Measurements from ENCODE around the gene DGKD. TPM values are rescaled to one million over a fixed set of nuclear protein-coding genes. Genes with fewer than 3 reads are reported as not detected.
A peak's percentile ranks its signal among the peaks of the same experiment; 100 is the strongest.

The DGKD gene
- total and polyA plus RNA-seq, 7 experiments from 2014 or later: 25.8 to 252 (median 206) TPM

DNA sequence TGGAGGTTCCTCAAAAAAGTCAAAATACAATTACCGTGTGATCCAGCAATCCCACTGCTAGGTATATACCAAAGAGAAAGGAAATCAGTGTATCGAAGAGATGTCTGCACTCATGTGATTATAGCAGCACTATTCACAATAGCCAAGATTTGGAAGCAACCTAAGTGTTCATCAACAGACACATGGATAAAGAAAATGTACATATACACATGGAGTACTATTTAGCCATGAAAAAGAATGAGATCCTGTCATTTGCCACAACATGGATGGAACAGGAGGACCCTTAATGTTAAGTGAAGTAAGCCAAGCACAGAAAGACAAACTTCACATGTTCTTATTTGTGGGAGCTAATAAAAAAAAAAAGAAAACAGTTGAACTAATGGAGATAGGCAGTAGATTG is 78.7 kb downstream of the DGKD start:
- Mint-ChIP-seq H3K4me3 (no peak overlapping the region), H3K9me3 (no peaks in the 10 kb centered on the region), H3K27me3 (no peaks in the 10 kb centered on the region), H3K36me3 (peaks cover 3 to 60% (median 25%) of the 10 kb centered on the region in 5 donors), H3K27ac (peak overlapping the region in 8 of 9 donors; percentile 57 to 88 (median 69)), H3K4me1 (peaks cover 15 to 66% (median 59%) of the 10 kb centered on the region in 7 donors)
- Histone ChIP-seq H3K27me3 (ENCODE audit: control insufficient read depth in 2 of 2, insufficient read depth in 2 of 2, low read length in 2 of 2) (no peaks in the 10 kb centered on the region), H3K9me3 (ENCODE audit: control insufficient read depth in 2 of 3, low read length in 3 of 3) (no peaks in the 10 kb centered on the region), H3K27ac (ENCODE audit: low read depth, low read length) (no peak overlapping the region), H3K36me3 (ENCODE audit: control insufficient read depth in 2 of 3, insufficient read depth in 3 of 3, low read length in 3 of 3) (peaks cover 8 to 39% (median 22%) of the 10 kb centered on the region in 3 experiments), H3K4me3 (ENCODE audit: low read length) (no peak overlapping the region), H3K4me1 (ENCODE audit: control insufficient read depth in 2 of 2, insufficient read depth in 2 of 2, low read length in 2 of 2) (peaks cover 0 to 30% of the 10 kb centered on the region in 2 donors)
- DNase-seq (no peak), ATAC-seq (no peak)
- CTCF ChIA-PET: interaction anchor here (1.8 to 18.1 kb wide), 4 partner anchors 10 to 29 kb away, joined by 6 to 379 read pairs (median 8); no protein-coding TSS in a partner anchor
- intact Hi-C loops (cut with micrococcal nuclease): no loop called here
- POLR2A ChIA-PET: interaction anchor here (1.3 to 12.9 kb wide), 2 partner anchors 9 to 29 kb away, joined by 3 to 127 read pairs; no protein-coding TSS in a partner anchor

DNA sequence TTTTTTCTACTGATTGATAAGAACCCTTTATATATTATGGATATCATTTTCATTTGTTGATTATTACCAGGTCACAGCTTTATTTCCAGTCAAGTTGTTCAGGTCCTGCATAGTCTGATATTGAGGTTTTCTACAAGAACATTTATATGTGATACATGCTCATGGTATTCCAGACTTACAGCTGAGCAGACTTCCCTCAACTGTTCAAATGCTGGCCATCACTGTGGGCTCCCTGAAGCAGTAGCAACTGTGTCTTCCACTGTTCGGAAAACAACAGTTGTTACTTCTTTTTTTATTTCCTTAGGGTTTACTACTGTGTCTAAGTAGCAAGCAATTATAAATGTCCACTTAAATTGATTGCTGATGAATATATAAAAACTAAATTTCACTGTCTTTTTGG is 79.5 kb downstream of the DGKD start:
- ChIA-PET POLR2A (interaction anchor here (1.3 to 12.9 kb wide), 2 partner anchors 10 to 29 kb away, joined by 3 to 127 read pairs; no protein-coding TSS in a partner anchor), CTCF (interaction anchor here (1.0 to 18.1 kb wide), 4 partner anchors 9 to 30 kb away, joined by 3 to 379 read pairs (median 8); no protein-coding TSS in a partner anchor)
- Mint-ChIP-seq H3K4me1 (peaks cover 12 to 58% (median 52%) of the 10 kb centered on the region in 7 donors), H3K36me3 (peaks cover 6 to 61% (median 24%) of the 10 kb centered on the region in 5 donors), H3K4me3 (no peak overlapping the region), H3K27me3 (no peaks in the 10 kb centered on the region), H3K9me3 (no peaks in the 10 kb centered on the region), H3K27ac (peak overlapping the region in 5 of 9 donors; percentile 32 to 88 (median 54))
- no peaks in the 10 kb centered on the region for H3K27me3 ChIP-seq (ENCODE audit: control insufficient read depth in 2 of 2, insufficient read depth in 2 of 2, low read length in 2 of 2)
- no peak for ATAC-seq
- H3K36me3 ChIP-seq (ENCODE audit: control insufficient read depth in 2 of 3, insufficient read depth in 3 of 3, low read length in 3 of 3): peaks cover 8 to 46% (median 22%) of the 10 kb centered on the region in 3 experiments
- intact Hi-C loops (cut with micrococcal nuclease): no loop called here
- H3K4me3 ChIP-seq (ENCODE audit: low read length): no peak overlapping the region
- no peaks in the 10 kb centered on the region for H3K9me3 ChIP-seq (ENCODE audit: control insufficient read depth in 2 of 3, low read length in 3 of 3)
- H3K27ac ChIP-seq (ENCODE audit: low read depth, low read length): no peak overlapping the region
- DNase-seq: no peak
- H3K4me1 ChIP-seq (ENCODE audit: control insufficient read depth in 2 of 2, insufficient read depth in 2 of 2, low read length in 2 of 2): peaks cover 0 to 23% of the 10 kb centered on the region in 2 donors

DNA sequence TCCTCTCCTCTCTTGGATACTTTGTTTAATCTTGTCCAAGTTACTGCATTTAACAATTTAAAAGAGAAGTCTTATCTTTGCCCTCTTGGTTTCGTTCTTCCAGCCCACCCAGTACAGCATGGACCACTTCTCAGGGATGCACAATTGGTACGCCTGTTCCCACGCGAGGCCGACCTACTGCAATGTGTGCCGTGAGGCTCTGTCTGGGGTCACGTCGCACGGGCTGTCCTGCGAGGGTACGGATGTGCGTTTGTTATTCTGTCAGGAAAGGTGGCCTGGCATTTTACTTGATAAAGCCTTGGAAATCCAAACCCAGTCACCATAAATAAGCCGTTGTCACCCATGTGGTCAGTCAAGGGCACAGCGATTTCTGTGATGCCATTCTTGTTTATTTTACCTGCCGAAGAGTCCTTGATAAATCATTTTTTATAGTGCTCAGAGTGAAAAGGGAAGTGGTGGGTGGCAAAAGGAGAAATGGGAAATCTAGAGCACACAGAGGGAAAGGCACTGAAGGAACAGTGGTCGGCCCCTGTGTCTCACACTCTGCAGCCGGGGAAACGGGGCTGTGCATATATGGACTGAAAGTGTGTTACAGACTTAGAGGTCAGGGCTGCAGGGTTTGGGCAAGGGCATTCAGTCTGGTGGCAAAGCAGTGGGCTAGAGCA is 80.5 kb downstream of the DGKD start:
- H3K27me3 ChIP-seq (ENCODE audit: control insufficient read depth in 2 of 2, insufficient read depth in 2 of 2, low read length in 2 of 2): no peaks in the 10 kb centered on the region
- H3K9me3 ChIP-seq (ENCODE audit: control insufficient read depth in 2 of 3, low read length in 3 of 3): no peaks in the 10 kb centered on the region
- POLR2A ChIA-PET: interaction anchor here (12.9 kb wide), 1 partner anchor 11 kb away, joined by 127 read pairs; no protein-coding TSS in a partner anchor
- H3K4me3 ChIP-seq (ENCODE audit: low read length): no peak overlapping the region
- Mint-ChIP-seq H3K4me1 (peaks cover 10 to 48% (median 43%) of the 10 kb centered on the region in 7 donors), H3K4me3 (no peak overlapping the region), H3K27ac (peak overlapping the region in 7 of 9 donors; percentile 52 to 88 (median 76)), H3K27me3 (no peaks in the 10 kb centered on the region), H3K36me3 (peaks cover 11 to 64% (median 27%) of the 10 kb centered on the region in 5 donors), H3K9me3 (no peaks in the 10 kb centered on the region)
- no peak overlapping the region for H3K27ac ChIP-seq (ENCODE audit: low read depth, low read length)
- ATAC-seq: peak; percentile 27
- intact Hi-C loops (cut with micrococcal nuclease): no loop called here
- DNase-seq: peak in 1 of 9 donors; percentile 15
- CTCF ChIA-PET: interaction anchor here (1.0 to 18.1 kb wide), 5 partner anchors 9 to 31 kb away, joined by 3 to 379 read pairs (median 10); no protein-coding TSS in a partner anchor
- H3K36me3 ChIP-seq (ENCODE audit: control insufficient read depth in 2 of 3, insufficient read depth in 3 of 3, low read length in 3 of 3): peaks cover 8 to 56% (median 28%) of the 10 kb centered on the region in 3 experiments
- peaks cover 0 to 13% of the 10 kb centered on the region in 2 donors for H3K4me1 ChIP-seq (ENCODE audit: control insufficient read depth in 2 of 2, insufficient read depth in 2 of 2, low read length in 2 of 2)

DNA sequence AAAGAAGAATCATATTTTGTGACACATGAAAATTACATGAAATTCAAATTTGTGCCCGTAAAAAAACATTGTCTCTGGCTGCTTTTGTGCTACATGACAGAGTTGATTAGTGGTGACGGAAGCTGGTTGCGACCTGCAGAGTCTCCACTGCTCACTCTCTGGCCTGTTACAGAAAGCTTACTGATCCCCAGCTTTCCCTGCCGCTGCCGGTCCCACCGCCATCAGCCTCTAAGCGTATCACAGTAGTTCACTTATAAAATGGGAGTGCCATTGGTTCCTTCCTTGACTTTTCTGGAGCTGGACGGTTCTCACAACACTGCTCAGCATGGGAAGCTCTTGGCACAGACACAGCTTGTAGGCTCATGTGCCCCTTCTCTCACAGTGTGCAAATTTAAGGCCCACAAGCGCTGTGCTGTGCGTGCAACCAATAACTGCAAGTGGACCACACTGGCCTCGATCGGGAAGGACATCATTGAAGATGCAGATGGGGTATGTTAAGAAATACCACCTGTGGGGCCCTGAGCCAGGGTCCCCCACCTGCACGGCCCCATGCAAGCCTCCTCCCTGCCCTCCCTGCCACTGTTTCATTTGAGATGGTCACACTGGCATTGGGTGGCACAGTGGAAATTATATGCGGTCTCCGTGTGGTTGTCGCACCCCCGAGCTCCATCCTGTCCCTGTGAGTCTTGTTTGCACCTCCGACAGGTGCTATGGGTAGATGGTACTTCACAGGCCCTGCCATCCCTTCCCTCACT is 81.3 kb downstream of the DGKD start:
- no peak for ATAC-seq
- Mint-ChIP-seq H3K9me3 (no peaks in the 10 kb centered on the region), H3K4me3 (no peak overlapping the region), H3K27me3 (no peaks in the 10 kb centered on the region), H3K27ac (peak overlapping the region in 7 of 9 donors; percentile 19 to 88 (median 76)), H3K36me3 (peaks cover 13 to 62% (median 26%) of the 10 kb centered on the region in 5 donors), H3K4me1 (peaks cover 7 to 40% (median 35%) of the 10 kb centered on the region in 7 donors)
- peaks cover 0 to 5% of the 10 kb centered on the region in 2 donors for H3K4me1 ChIP-seq (ENCODE audit: control insufficient read depth in 2 of 2, insufficient read depth in 2 of 2, low read length in 2 of 2)
- intact Hi-C loops (cut with micrococcal nuclease): no loop called here
- no peak overlapping the region for H3K4me3 ChIP-seq (ENCODE audit: low read length)
- CTCF ChIA-PET: interaction anchor here (2.5 to 18.1 kb wide), 3 partner anchors 8 to 32 kb away, joined by 10 to 379 read pairs (median 156); no protein-coding TSS in a partner anchor
- H3K27ac ChIP-seq (ENCODE audit: low read depth, low read length): no peak overlapping the region
- H3K36me3 ChIP-seq (ENCODE audit: control insufficient read depth in 2 of 3, insufficient read depth in 3 of 3, low read length in 3 of 3): peaks cover 8 to 64% (median 28%) of the 10 kb centered on the region in 3 experiments
- H3K9me3 ChIP-seq (ENCODE audit: control insufficient read depth in 2 of 3, low read length in 3 of 3): no peaks in the 10 kb centered on the region
- DNase-seq: peak in 1 of 9 donors; percentile 11
- no peaks in the 10 kb centered on the region for H3K27me3 ChIP-seq (ENCODE audit: control insufficient read depth in 2 of 2, insufficient read depth in 2 of 2, low read length in 2 of 2)
- POLR2A ChIA-PET: interaction anchor here (12.9 kb wide), 1 partner anchor 12 kb away, joined by 127 read pairs; no protein-coding TSS in a partner anchor

GRCh38 chr2:233436191-233436581 is 81.9 kb downstream of the DGKD start:
- Histone ChIP-seq H3K27me3 (ENCODE audit: control insufficient read depth in 2 of 2, insufficient read depth in 2 of 2, low read length in 2 of 2) (no peaks in the 10 kb centered on the region), H3K4me1 (ENCODE audit: control insufficient read depth in 2 of 2, insufficient read depth in 2 of 2, low read length in 2 of 2) (no peaks in the 10 kb centered on the region), H3K9me3 (ENCODE audit: control insufficient read depth in 2 of 3, low read length in 3 of 3) (no peaks in the 10 kb centered on the region), H3K27ac (ENCODE audit: low read depth, low read length) (no peak overlapping the region), H3K4me3 (ENCODE audit: low read length) (no peak overlapping the region), H3K36me3 (ENCODE audit: control insufficient read depth in 2 of 3, insufficient read depth in 3 of 3, low read length in 3 of 3) (peaks cover 8 to 70% (median 28%) of the 10 kb centered on the region in 3 experiments)
- CTCF ChIA-PET: interaction anchor here (9.8 to 18.1 kb wide), 2 partner anchors 16 to 32 kb away, joined by 156 to 379 read pairs; no protein-coding TSS in a partner anchor
- no peak for ATAC-seq
- H3K4me1 Mint-ChIP-seq: peaks cover 5 to 38% (median 31%) of the 10 kb centered on the region in 7 donors
- POLR2A ChIA-PET: interaction anchor here (12.9 kb wide), 1 partner anchor 12 kb away, joined by 127 read pairs; no protein-coding TSS in a partner anchor
- peaks cover 13 to 61% (median 23%) of the 10 kb centered on the region in 5 donors for H3K36me3 Mint-ChIP-seq
- no peaks in the 10 kb centered on the region for H3K9me3 Mint-ChIP-seq
- H3K27ac Mint-ChIP-seq: peak overlapping the region in 3 of 9 donors; percentile 76 to 83 (median 79)
- intact Hi-C loops (cut with micrococcal nuclease): no loop called here
- H3K27me3 Mint-ChIP-seq: no peaks in the 10 kb centered on the region
- H3K4me3 Mint-ChIP-seq: no peak overlapping the region
- DNase-seq: no peak

All from naive thymus-derived CD4-positive, alpha-beta T cell (primary cell).